HG03520 (cell line): ENCODE data around the gene PCDHGA8.
A peak's percentile ranks its signal among the peaks of the same experiment; 100 is the strongest.
"Not testable (repeated sequence)": the region's sequence is repeated elsewhere in the genome, so short reads cannot be mapped to it uniquely, and the experiment has no call there.

ENCODE experiments used
- ATAC-seq: cut with Tn5 transposase; IDR thresholded peaks from one replicate; pipeline ENCODE4 v1.9.1; 2021; ENCODE audit warnings: mild to moderate bottlenecking, moderate library complexity; ENCODE audit not compliant: unreplicated experiment

Gene PCDHGA8

GRCh38 chr5:141369994-141370848 lies 22.2 kb upstream of the PCDHGA8 start, which contains the start of gene PCDHGB3:
PCDHGB3 (plus strand) TSS chr5:141370242; CDS start chr5:141370395, 153 bp downstream.
- ATAC-seq, result peak; percentile 98

DNA sequence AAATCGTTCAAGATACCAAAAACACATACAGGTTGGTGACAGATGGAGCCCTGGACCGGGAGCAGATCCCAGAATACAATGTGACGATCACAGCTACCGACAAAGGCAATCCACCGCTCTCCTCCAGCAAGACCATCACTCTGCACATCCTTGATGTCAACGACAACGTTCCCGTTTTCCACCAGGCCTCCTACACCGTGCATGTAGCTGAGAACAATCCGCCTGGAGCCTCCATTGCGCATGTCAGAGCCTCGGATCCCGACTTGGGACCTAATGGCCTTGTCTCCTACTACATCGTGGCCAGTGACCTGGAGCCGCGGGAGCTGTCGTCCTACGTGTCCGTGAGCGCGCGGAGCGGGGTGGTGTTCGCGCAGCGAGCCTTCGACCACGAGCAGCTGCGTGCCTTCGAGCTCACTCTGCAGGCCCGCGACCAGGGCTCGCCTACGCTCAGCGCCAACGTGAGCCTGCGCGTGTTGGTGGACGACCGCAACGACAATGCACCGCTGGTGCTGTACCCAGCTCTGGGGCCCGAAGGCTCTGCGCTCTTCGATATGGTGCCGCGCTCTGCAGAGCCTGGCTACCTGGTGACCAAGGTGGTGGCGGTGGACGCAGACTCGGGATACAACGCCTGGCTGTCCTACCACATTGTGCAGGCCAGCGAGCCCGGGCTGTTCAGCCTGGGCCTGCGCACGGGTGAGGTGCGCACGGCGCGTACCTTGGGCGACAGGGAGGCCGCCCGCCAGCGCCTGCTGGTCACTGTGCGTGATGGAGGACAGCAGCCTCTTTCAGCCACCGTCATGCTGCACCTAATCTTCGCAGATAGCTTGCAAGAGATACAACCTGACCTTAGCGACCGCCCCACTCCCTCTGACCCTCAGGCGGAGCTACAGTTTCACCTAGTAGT lies 20.6 kb upstream of the PCDHGA8 start:
- no peak for ATAC-seq

GRCh38 chr5:141373673-141374317 lies 18.6 kb upstream of the PCDHGA8 start, which contains the start of gene PCDHGA6:
PCDHGA6 (plus strand) TSS chr5:141373891; CDS start chr5:141374084, 193 bp downstream.
- no peak for ATAC-seq

- no peak for ATAC-seq
Measured at GRCh38 chr5:141374627-141375026, 17.8 kb upstream of the PCDHGA8 start.

- not testable (repeated sequence) for ATAC-seq
Measured at GRCh38 chr5:141375444-141376155, 16.8 kb upstream of the PCDHGA8 start.

DNA sequence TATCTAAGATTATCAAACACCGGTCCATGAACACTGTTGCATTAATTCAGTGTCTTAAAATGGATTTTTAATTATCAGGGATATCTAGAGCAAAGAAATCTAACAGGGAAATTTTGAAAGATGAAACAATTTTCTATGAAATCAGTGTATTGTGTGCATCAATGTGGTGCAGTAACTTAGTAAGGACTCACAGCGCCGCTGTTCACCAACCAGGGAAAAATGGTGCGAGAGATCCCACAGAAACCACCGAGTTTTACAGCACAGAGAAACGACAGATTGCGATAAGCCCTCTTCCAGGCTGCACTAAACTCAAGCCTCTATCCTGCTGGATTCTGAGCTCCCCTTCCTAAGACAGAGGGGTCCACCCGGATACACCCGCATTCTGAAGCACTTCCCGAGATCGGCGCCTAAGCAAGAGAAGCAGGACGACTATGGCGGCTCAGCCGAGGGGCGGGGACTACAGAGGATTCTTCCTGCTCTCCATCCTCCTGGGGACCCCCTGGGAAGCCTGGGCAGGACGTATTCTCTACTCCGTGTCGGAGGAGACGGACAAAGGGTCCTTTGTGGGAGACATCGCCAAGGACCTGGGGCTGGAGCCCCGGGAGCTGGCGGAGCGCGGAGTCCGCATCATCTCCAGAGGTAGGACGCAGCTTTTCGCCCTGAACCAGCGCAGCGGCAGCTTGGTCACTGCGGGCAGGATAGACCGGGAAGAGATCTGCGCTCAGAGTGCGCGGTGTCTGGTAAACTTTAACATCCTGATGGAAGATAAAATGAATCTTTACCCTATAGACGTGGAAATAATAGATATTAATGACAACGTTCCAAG lies 9.8 kb upstream of the PCDHGA8 start, which contains the start of gene PCDHGA7:
TSS of gene PCDHGA7 (plus strand) at position 274 of the 826 bp plus-strand sequence. CDS start at position 432, 158 bp downstream.
- ATAC-seq, result peak; percentile 73

- no peak for ATAC-seq
Measured at GRCh38 chr5:141383345-141383744, 9.1 kb upstream of the PCDHGA8 start.

DNA sequence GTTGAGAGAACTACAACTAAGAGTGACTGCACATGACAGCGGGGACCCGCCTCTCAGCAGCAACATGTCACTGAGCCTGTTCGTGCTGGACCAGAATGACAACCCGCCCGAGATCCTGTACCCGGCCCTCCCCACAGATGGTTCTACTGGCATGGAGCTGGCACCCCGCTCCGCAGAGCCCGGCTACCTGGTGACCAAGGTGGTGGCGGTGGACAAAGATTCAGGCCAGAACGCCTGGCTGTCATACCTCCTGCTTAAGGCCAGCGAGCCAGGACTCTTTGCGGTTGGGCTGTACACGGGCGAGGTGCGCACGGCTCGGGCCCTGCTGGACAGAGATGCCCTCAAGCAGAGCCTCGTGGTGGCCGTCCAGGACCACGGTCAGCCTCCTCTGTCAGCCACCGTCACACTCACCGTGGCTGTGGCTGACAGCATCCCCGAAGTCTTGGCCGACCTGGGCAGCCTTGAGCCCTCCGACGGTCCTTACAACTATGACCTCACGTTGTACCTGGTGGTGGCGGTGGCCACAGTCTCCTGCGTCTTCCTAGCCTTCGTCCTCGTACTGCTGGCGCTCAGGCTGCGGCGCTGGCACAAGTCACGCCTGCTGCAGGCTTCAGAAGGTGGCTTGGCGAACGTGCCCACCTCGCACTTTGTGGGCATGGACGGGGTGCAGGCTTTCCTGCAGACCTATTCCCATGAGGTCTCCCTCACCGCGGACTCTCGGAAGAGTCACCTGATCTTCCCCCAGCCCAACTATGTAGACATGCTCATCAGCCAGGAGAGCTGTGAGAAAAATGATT lies 7.8 kb upstream of the PCDHGA8 start:
- ATAC-seq, result no peak

DNA sequence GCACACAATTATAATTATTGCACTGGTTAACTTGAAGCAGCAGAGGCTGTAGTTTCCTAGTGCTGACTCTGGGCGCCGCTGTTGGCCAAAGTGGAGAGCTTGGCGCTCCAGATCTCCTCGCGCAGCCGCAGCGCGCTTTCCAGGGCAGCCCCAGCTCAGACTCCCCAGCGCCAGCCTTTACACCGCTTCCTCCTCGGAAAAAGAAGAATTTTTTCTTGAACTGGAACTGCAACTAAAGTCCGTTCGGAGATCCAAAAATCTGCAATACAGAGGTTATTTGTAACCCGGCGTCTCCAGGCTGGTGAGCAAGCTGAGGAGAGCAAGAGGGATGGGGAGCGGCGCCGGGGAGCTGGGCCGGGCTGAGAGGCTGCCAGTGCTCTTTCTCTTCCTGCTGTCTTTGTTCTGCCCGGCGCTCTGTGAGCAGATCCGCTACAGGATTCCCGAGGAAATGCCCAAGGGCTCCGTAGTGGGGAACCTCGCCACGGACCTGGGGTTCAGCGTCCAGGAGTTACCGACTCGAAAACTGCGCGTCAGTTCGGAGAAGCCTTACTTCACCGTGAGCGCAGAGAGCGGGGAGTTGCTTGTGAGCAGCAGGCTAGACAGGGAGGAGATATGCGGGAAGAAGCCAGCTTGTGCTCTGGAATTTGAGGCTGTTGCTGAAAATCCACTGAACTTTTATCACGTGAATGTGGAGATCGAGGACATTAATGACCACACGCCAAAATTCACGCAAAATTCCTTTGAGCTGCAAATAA lies 4.7 kb upstream of the PCDHGA8 start, which contains the start of gene PCDHGB4:
TSS of gene PCDHGB4 (plus strand) at position 142 of the 755 bp plus-strand sequence. CDS start at position 329, 187 bp downstream.
- ATAC-seq, result peak; percentile 54

DNA sequence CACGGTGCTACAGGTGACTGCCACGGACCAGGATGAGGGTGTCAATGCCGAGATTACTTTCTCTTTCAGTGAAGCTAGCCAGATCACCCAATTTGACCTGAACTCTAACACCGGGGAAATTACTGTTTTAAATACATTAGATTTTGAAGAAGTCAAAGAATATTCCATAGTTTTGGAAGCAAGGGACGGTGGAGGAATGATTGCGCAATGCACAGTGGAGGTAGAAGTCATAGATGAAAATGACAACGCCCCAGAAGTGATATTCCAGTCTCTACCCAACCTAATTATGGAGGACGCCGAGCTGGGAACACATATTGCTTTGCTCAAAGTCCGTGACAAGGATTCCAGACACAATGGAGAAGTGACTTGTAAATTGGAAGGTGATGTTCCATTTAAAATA lies 3.8 kb upstream of the PCDHGA8 start:
- ATAC-seq, result no peak

DNA sequence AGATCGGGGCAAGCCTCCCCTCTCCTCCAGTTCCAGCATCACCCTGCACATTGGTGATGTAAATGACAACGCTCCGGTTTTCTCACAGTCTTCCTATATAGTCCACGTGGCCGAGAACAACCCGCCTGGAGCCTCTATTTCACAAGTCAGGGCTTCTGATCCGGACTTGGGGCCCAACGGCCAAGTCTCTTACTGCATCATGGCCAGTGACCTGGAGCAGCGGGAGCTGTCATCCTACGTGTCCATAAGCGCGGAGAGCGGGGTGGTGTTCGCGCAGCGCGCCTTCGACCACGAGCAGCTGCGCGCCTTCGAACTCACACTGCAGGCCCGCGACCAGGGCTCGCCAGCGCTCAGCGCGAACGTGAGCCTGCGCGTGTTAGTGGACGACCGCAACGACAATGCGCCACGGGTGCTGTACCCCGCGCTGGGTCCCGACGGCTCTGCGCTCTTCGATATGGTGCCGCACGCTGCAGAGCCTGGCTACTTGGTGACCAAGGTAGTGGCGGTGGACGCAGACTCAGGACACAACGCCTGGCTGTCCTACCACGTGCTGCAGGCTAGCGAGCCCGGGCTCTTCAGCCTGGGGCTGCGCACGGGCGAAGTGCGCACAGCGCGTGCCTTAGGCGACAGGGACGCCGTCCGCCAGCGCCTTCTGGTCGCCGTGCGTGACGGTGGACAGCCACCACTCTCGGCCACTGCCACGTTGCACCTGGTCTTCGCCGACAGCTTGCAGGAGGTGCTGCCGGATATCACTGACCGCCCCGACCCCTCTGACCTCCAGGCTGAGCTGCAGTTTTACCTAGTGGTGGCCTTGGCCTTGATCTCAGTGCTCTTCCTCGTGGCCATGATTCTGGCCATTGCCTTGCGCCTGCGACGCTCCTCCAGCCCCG lies 3.0 kb upstream of the PCDHGA8 start:
- ATAC-seq, result no peak

GRCh38 chr5:141393267-141393666 lies 834 bp downstream of the PCDHGA8 start:
- ATAC-seq, result no peak

- not testable (repeated sequence) for ATAC-seq
Measured at GRCh38 chr5:141394401-141395187, 2.2 kb downstream of the PCDHGA8 start.

DNA sequence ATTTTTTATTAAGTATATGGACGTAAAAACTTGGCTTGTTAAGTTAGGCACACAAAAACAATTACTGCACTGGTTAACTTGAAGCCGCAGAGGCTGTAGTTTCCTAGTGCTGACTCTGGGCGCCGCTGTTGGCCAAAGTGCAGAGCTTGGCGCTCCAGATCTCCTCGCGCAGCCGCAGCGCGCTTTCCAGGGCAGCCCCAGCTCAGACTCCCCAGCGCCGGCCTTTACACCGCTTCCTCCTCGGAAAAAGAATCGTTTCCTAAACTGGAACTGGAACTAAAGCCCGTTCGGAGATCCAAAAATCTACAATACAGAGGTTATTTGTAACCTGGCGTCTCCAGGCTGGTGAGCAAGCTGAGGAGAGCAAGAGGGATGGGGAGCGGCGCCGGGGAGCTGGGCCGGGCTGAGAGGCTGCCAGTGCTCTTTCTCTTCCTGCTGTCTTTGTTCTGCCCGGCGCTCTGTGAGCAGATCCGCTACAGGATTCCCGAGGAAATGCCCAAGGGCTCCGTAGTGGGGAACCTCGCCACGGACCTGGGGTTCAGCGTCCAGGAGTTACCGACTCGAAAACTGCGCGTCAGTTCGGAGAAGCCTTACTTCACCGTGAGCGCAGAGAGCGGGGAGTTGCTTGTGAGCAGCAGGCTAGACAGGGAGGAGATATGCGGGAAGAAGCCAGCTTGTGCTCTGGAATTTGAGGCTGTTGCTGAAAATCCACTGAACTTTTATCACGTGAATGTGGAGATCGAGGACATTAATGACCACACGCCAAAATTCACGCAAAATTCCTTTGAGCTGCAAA lies 5.5 kb downstream of the PCDHGA8 start, which contains the start of gene PCDHGB5:
TSS of gene PCDHGB5 (plus strand) at position 192 of the 796 bp plus-strand sequence. CDS start at position 373, 181 bp downstream.
- peak; percentile 100 for ATAC-seq

- no peak for ATAC-seq
Measured at GRCh38 chr5:141398608-141399007, 6.2 kb downstream of the PCDHGA8 start.
